ENCODE results near the gene DIPK1B.

Gene DIPK1B

GRCh38 chr9:136722969-136723356 lies 10.6 kb downstream of the DIPK1B start (continued):
- TF ChIP-seq ZNF394 (tag by site-specific recombination; IDR thresholded peaks at IDR 0.05; ENCODE audit: borderline replicate concordance) (no peak), ZNF626 (tag by site-specific recombination; IDR thresholded peaks at IDR 0.05) (no peak), HOXA7 (CRISPR knock-in tag; IDR thresholded peaks at IDR 0.05; ENCODE audit: borderline replicate concordance) (no peak), ZNF239 (tag by site-specific recombination; IDR thresholded peaks at IDR 0.05) (no peak), ZNF518A (tag by site-specific recombination; conservative IDR thresholded peaks at IDR 0.05; ENCODE audit: low read depth) (no peak), ZNF596 (tag by site-specific recombination; IDR thresholded peaks at IDR 0.05) (no peak), ZNF521 (tag by site-specific recombination; IDR thresholded peaks at IDR 0.05) (no peak), ZNF2 (tag by site-specific recombination; IDR thresholded peaks at IDR 0.05) (no peak), ZNF785 (tag by site-specific recombination; IDR thresholded peaks at IDR 0.05) (no peak), ZNF274 (IDR thresholded peaks at IDR 0.05; ENCODE audit: low read length) (no peak), ZNF274 (tag by site-specific recombination; IDR thresholded peaks at IDR 0.05; ENCODE audit: borderline replicate concordance) (no peak), ZNF175 (tag by site-specific recombination; IDR thresholded peaks at IDR 0.05) (no peak), ZFHX2 (tag by site-specific recombination; conservative IDR thresholded peaks at IDR 0.05) (peak; percentile 68), ZNF155 (tag by site-specific recombination; IDR thresholded peaks at IDR 0.05) (no peak), ZNF121 (tag by site-specific recombination; IDR thresholded peaks at IDR 0.05) (no peak), ZNF146 (tag by site-specific recombination; IDR thresholded peaks at IDR 0.05) (no peak), ZNF629 (tag by site-specific recombination; IDR thresholded peaks at IDR 0.05) (0 out of 2 replicates have a peak, but pooled peaks have one; percentile 31), ZNF555 (tag by site-specific recombination; conservative IDR thresholded peaks at IDR 0.05) (no peak), ZNF544 (tag by site-specific recombination; IDR thresholded peaks at IDR 0.05) (no peak), ZNF610 (tag by site-specific recombination; IDR thresholded peaks at IDR 0.05; ENCODE audit: borderline replicate concordance) (no peak), ZNF747 (tag by site-specific recombination; IDR thresholded peaks at IDR 0.05) (no peak), ZNF362 (tag by site-specific recombination; IDR thresholded peaks at IDR 0.05) (no peak), ZNF560 (tag by site-specific recombination; IDR thresholded peaks at IDR 0.05; ENCODE audit: borderline replicate concordance) (no peak), HOXD13 (CRISPR knock-in tag; IDR thresholded peaks at IDR 0.05; ENCODE audit: borderline replicate concordance) (no peak), ZNF132 (tag by site-specific recombination; IDR thresholded peaks at IDR 0.05; ENCODE audit: borderline replicate concordance) (no peak), OVOL3 (tag by site-specific recombination; IDR thresholded peaks at IDR 0.05) (no peak), ZNF133 (tag by site-specific recombination; IDR thresholded peaks at IDR 0.05) (no peak), PRDM6 (tag by site-specific recombination; IDR thresholded peaks at IDR 0.05) (no peak), ZNF600 (tag by site-specific recombination; IDR thresholded peaks at IDR 0.05) (peak; percentile 97), ZNF768 (tag by site-specific recombination; IDR thresholded peaks at IDR 0.05) (no peak; the same call in 1 of the 2 replicates)
- TF ChIP-seq, protein P1, sequence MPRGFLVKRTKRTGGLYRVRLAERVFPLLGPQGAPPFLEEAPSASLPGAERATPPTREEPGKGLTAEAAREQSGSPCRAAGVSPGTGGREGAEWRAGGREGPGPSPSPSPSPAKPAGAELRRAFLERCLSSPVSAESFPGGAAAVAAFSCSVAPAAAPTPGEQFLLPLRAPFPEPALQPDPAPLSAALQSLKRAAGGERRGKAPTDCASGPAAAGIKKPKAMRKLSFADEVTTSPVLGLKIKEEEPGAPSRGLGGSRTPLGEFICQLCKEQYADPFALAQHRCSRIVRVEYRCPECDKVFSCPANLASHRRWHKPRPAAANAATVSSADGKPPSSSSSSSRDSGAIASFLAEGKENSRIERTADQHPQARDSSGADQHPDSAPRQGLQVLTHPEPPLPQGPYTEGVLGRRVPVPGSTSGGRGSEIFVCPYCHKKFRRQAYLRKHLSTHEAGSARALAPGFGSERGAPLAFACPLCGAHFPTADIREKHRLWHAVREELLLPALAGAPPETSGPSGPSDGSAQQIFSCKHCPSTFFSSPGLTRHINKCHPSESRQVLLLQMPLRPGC (tag by site-specific recombination; IDR thresholded peaks at IDR 0.05), result no peak
- TF ChIP-seq, protein P2, sequence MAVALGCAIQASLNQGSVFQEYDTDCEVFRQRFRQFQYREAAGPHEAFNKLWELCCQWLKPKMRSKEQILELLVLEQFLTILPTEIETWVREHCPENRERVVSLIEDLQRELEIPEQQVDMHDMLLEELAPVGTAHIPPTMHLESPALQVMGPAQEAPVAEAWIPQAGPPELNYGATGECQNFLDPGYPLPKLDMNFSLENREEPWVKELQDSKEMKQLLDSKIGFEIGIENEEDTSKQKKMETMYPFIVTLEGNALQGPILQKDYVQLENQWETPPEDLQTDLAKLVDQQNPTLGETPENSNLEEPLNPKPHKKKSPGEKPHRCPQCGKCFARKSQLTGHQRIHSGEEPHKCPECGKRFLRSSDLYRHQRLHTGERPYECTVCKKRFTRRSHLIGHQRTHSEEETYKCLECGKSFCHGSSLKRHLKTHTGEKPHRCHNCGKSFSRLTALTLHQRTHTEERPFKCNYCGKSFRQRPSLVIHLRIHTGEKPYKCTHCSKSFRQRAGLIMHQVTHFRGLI (tag by site-specific recombination; IDR thresholded peaks at IDR 0.05), result peak; percentile 63

Measured in HEK293 (cell line).